GM06990 (cell line): ENCODE results near the gene FAM131B.

Experiments used
- DNase-seq: peaks from one replicate; pipeline ENCODE4 v3.0.0-alpha.2; 2011; ENCODE audit not compliant: insufficient read length; ENCODE audit errors: extremely low read depth
- H3K27me3 ChIP-seq: replicated peaks from 2 replicates; pipeline ENCODE4 v1.6.0; 2011; ENCODE audit warnings: low read length; ENCODE audit not compliant: control insufficient read depth, insufficient read depth
- H3K36me3 ChIP-seq: 2 replicates; pipeline ENCODE4 v1.5.1; 2011; ENCODE audit warnings: low read length; ENCODE audit not compliant: control insufficient read depth, insufficient read depth
- H3K4me3 ChIP-seq: replicated peaks from 2 replicates; pipeline ENCODE4 v1.5.1; 2011; ENCODE audit warnings: low read depth, mild to moderate bottlenecking, control low read depth, low read length
- CTCF ChIP-seq: IDR thresholded peaks from 2 replicates; pipeline ENCODE4 v1.5.1; 2011; ENCODE audit warnings: low read length, control low read depth, mild to moderate bottlenecking, inconsistent platforms; ENCODE audit not compliant: insufficient read depth, poor library complexity, severe bottlenecking

Gene FAM131B

GRCh38 chr7:143341842-143342241, 20.7 kb downstream of the FAM131B start:
- TF ChIP-seq CTCF = no peak
- no peak for DNase-seq
- Histone ChIP-seq H3K36me3 (no peaks in the 10 kb centered on the region), H3K4me3 (no peak overlapping the region), H3K27me3 (peaks cover 2% of the 10 kb centered on the region)

- no peaks in the 10 kb centered on the region; the same call in none of the 2 replicates for H3K27me3 ChIP-seq
- H3K4me3 ChIP-seq = no peak overlapping the region
- H3K36me3 ChIP-seq = no peaks in the 10 kb centered on the region
- TF ChIP-seq CTCF = no peak
- no peak for DNase-seq
These were observed 25.3 kb downstream of the FAM131B start for GRCh38 chr7:143337216-143337615.

- DNase-seq = no peak
- H3K27me3 ChIP-seq = no peaks in the 10 kb centered on the region; the same call in 1 of the 2 replicates
- H3K36me3 ChIP-seq = no peaks in the 10 kb centered on the region
- H3K4me3 ChIP-seq = no peak overlapping the region
- no peak for TF ChIP-seq CTCF
These were observed 28.3 kb downstream of the FAM131B start for GRCh38 chr7:143334244-143334643.

- no peaks in the 10 kb centered on the region for H3K27me3 ChIP-seq
- TF ChIP-seq CTCF = no peak
- no peaks in the 10 kb centered on the region for H3K36me3 ChIP-seq
- DNase-seq = no peak
- no peak overlapping the region for H3K4me3 ChIP-seq
These were observed 31.2 kb downstream of the FAM131B start for GRCh38 chr7:143331179-143331801.

- no peaks in the 10 kb centered on the region for H3K36me3 ChIP-seq
- H3K4me3 ChIP-seq = no peak overlapping the region
- DNase-seq = no peak
- H3K27me3 ChIP-seq = no peaks in the 10 kb centered on the region
- no peak for TF ChIP-seq CTCF
These were observed 32.9 kb downstream of the FAM131B start for GRCh38 chr7:143329471-143330170.

GRCh38 chr7:143327903-143328302, 34.6 kb downstream of the FAM131B start:
- TF ChIP-seq CTCF = no peak
- no peak for DNase-seq
- Histone ChIP-seq H3K36me3 (no peaks in the 10 kb centered on the region), H3K27me3 (no peaks in the 10 kb centered on the region), H3K4me3 (no peak overlapping the region)
